K562 treated with DMSO at 1 percent for 4 hours (cell line): ENCODE data around the gene SPATA31D4. TPM values are rescaled to one million over a fixed set of nuclear protein-coding genes. Genes with fewer than 3 reads are reported as not detected.

Experiments used
- total RNA-seq: library from RNA; unstranded; fragments of 300-600 nt; gene quantifications from 2 replicates; pipeline ENCODE4 v1.2.3, GENCODE V29; 2022; ENCODE audit not compliant: insufficient read depth

The SPATA31D4 gene
- not detected in 2 replicates for total RNA-seq

DNA sequence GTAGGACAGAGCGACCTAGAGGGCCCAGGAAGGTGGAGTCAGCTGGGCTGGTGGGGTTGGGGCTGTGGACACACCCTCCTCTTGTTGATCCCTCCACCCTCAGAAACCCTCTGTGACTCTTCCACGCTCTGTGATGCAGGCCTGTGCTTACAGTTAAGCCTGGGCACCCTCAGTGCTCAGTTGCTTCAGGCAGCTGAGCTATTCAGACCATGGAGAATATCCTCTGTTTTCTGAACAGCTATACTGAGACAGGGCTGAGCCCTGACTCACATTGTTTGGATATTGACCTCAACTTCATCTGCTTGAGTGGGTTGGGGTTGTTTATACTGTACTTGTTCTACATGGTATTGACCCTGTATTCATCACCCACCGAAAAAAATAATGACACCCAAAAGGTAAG, at the start of gene SPATA31D4:
TSS of gene SPATA31D4 (plus strand) at position 124 of the 400 bp plus-strand sequence. CDS start at position 210, 86 bp downstream.

DNA sequence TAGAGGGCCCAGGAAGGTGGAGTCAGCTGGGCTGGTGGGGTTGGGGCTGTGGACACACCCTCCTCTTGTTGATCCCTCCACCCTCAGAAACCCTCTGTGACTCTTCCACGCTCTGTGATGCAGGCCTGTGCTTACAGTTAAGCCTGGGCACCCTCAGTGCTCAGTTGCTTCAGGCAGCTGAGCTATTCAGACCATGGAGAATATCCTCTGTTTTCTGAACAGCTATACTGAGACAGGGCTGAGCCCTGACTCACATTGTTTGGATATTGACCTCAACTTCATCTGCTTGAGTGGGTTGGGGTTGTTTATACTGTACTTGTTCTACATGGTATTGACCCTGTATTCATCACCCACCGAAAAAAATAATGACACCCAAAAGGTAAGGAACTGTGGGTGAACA, 15.2 kb downstream of the SPATA31D4 start, which contains the start of gene SPATA31D3:
TSS of gene SPATA31D3 (plus strand) at position 108 of the 400 bp plus-strand sequence. CDS start at position 194, 86 bp downstream.

Other genes starting within 250 kb of the SPATA31D4 start
- not detected in 2 replicates for gene TLE1, start 238.9 kb upstream of the SPATA31D4 start, total RNA-seq
- gene SPATA31D3, start 15.1 kb downstream of the SPATA31D4 start, total RNA-seq: not detected in 2 replicates
- not detected in 2 replicates for gene SPATA31D1, start 60.3 kb downstream of the SPATA31D4 start, total RNA-seq